ENCODE measurements around the gene HBE1. TPM values are rescaled to one million over a fixed set of nuclear protein-coding genes. Genes with fewer than 3 reads are reported as not detected.
"Not testable (repeated sequence)": the region's sequence is repeated elsewhere in the genome, so short reads cannot be mapped to it uniquely, and the experiment has no call there.

HBE1 gene
- total RNA-seq, 2 donors from 2014 or later: not detected

DNA sequence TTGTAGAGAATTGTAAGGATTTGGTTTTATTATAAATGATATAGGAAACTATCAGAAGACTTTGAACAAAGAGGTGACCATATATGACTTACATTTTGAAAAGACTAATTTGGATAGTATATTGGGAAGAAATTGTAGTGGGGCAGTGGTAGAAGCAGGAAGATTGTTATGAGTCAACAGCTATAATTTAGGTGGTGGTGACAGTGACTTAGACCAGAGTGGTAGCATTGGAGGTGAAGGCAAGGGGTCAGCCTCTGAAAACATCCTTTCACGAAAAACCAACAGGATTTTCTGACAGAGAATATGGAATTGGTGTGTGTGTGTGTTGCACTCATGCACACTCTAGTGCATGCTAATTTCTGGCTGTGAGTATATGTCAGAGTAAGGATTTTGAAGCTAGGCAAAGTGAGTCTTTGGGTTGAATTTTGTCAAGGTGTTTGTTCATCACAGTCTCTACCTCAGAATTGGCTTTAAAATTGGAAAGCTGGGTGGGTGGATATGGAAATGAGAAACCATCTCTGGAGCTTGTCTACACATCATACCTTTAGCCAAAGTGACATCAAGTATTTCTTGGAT is 8.2 kb upstream of the HBE1 start:
- Mint-ChIP-seq H3K27ac (no peak overlapping the region), H3K4me3 (no peak overlapping the region), H3K27me3 (no peaks in the 10 kb centered on the region), H3K36me3 (ENCODE audit: low read depth) (no peaks in the 10 kb centered on the region), H3K9me3 (no peaks in the 10 kb centered on the region), H3K4me1 (no peaks in the 10 kb centered on the region)
- ATAC-seq (replicated peaks): no peak

DNA sequence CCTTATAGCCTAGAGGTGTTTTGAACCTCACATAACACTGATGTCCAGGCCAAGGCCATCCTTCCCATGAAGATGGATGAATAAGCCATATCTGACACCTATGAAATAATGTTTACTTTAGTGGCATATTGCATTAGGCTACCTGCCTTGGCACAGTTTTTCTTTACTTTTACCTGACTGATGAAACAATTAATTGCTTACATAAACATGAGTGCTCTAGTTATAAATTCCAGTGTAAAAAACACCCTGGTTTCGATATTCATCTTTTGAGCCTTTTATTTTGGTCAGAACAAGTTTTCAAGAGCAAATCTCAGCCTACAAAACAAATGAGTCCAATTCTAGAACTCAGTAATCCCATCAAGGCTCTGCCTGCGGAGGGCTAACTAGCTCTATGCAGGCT is 7.0 kb upstream of the HBE1 start:
- Mint-ChIP-seq H3K9me3 (no peaks in the 10 kb centered on the region), H3K4me3 (no peak overlapping the region), H3K27me3 (no peaks in the 10 kb centered on the region), H3K4me1 (no peaks in the 10 kb centered on the region), H3K27ac (no peak overlapping the region), H3K36me3 (ENCODE audit: low read depth) (no peaks in the 10 kb centered on the region)
- no peak for ATAC-seq (replicated peaks)

DNA sequence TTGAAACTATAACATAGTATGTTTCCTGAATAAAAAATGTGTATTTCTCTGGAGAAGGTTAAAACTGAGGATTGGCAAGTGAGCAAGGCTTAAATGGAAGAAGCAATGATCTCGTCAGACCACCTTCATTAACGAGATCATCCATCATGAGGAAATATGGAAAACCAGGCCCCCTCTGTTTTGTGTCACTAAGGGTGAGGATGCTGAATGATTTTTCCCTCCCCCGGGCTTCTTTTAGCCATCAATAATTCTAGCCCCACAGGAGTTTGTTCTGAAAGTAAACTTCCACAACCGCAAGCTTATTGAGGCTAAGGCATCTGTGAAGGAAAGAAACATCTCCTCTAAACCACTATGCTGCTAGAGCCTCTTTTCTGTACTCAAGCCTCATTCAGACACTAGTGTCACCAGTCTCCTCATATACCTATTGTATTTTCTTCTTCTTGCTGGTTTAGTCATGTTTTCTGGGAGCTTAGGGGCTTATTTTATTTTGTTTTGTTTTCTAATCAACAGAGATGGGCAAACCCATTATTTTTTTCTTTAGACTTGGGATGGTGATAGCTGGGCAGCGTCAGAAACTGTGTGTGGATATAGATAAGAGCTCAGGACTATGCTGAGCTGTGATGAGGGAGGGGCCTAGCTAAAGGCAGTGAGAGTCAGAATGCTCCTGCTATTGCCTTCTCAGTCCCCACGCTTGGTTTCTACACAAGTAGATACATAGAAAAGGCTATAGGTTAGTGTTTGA is 5.8 kb upstream of the HBE1 start:
- H3K36me3 Mint-ChIP-seq (ENCODE audit: low read depth): no peaks in the 10 kb centered on the region
- H3K27me3 Mint-ChIP-seq: no peaks in the 10 kb centered on the region
- no peak overlapping the region for H3K4me3 Mint-ChIP-seq
- no peak for ATAC-seq (replicated peaks)
- no peaks in the 10 kb centered on the region for H3K4me1 Mint-ChIP-seq
- H3K27ac Mint-ChIP-seq: no peak overlapping the region
- H3K9me3 Mint-ChIP-seq: no peaks in the 10 kb centered on the region

DNA sequence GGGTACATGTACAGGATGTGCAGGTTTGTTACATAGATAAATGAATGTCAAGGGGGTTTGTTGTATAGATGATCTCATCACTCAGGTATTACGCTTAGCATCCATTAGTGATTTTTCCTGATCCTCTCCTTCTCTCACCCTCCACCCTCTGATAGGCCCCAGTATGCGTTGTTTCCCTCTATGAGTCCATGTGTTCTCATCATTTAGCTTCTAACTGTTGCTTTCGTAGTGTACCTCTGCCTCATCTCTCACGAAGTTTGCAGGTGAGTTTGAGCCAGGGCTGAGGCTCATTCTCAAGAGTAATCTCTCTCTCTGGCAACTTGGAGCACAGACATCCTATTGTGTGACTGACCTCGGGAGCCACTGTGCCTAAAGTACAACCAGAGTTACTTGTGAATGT is 4.7 kb upstream of the HBE1 start:
- H3K27me3 Mint-ChIP-seq: peaks cover 3% of the 10 kb centered on the region
- no peaks in the 10 kb centered on the region for H3K9me3 Mint-ChIP-seq
- no peaks in the 10 kb centered on the region for H3K4me1 Mint-ChIP-seq
- ATAC-seq (replicated peaks): no peak
- no peaks in the 10 kb centered on the region for H3K36me3 Mint-ChIP-seq (ENCODE audit: low read depth)
- H3K27ac Mint-ChIP-seq: no peak overlapping the region
- no peak overlapping the region for H3K4me3 Mint-ChIP-seq

DNA sequence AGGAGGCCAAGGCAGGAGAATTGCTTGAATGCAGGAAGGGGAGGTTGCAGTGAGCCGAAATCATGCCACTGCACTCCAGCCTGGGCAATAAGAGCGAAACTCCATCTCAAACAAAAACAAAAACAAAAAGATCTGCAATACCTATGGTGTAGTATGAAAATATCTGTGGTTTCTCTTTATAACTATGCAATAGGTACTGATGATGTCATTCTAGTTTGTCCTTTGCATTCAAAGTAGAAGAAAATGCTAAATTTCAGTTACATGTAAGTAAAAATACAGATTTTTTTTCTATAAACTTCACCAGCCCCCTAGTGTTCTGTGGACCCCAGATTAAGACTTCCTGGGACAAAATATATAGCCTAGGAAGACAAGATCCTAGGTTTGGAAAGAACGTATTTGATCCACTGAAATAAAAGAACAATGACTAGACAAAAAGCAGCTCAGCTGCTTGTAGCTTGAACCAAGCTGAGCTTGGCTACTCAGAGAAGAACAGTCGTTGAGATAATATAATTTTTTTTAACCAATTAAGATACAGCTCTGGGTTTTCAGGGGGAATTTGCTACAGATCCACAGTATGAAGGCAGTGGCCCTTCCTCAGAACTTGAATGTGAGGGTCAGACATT is 2.8 kb upstream of the HBE1 start:
- Mint-ChIP-seq H3K36me3 (ENCODE audit: low read depth) (no peaks in the 10 kb centered on the region), H3K4me1 (no peaks in the 10 kb centered on the region), H3K9me3 (no peaks in the 10 kb centered on the region), H3K27ac (no peak overlapping the region), H3K27me3 (peaks cover 3% of the 10 kb centered on the region), H3K4me3 (no peak overlapping the region)
- no peak for ATAC-seq (replicated peaks)

DNA sequence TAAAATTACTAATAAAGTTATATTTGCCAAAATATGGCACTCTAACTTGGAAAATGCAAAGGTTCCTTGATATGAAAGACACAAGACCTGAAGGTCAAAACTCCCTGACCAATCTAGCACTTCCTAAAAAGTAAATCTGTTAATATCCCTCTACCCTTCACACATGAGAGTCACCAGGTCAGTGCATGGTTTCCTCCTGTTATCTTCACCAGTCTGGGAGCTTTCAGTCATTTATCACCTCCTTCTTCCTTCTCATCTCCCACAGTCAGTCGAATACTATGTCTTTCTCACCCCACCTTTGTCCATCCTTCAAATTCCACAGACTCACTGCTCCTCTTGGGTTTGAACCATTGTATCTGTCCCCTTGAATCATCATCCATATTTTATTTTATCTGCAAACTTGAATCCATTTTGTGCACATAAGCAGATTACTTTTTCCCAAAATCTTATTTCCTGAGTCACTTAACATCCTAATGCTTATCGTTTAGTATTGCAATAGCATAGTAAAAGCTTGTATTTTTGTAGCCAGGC is 2.6 kb downstream of the HBE1 start:
- H3K4me1 Mint-ChIP-seq: no peaks in the 10 kb centered on the region
- no peak overlapping the region for H3K4me3 Mint-ChIP-seq
- peaks cover 3% of the 10 kb centered on the region for H3K27me3 Mint-ChIP-seq
- ATAC-seq (replicated peaks): no peak
- H3K27ac Mint-ChIP-seq: no peak overlapping the region
- no peaks in the 10 kb centered on the region for H3K36me3 Mint-ChIP-seq (ENCODE audit: low read depth)
- H3K9me3 Mint-ChIP-seq: no peaks in the 10 kb centered on the region

DNA sequence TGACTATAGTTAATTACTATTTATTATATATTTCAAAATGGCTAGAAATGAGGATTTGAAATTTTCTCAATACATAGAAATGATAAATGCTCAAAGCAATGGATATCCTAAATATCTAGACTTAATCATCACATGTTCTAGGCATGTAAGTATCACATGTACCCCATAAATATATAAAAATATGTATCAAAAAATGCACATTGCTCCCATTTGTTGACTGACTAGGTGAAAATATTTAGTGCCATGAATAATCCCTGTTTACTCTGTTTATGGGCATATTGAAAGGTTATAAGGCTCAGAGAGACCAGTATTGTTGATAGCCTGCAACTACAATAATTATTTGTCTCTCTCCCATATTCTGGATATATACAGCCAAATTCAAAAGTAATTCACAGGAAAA is 3.1 kb downstream of the HBE1 start:
- Mint-ChIP-seq H3K9me3 (no peaks in the 10 kb centered on the region), H3K27me3 (peaks cover 3% of the 10 kb centered on the region), H3K4me1 (no peaks in the 10 kb centered on the region), H3K36me3 (ENCODE audit: low read depth) (no peaks in the 10 kb centered on the region), H3K4me3 (no peak overlapping the region), H3K27ac (no peak overlapping the region)
- ATAC-seq (replicated peaks): no peak

DNA sequence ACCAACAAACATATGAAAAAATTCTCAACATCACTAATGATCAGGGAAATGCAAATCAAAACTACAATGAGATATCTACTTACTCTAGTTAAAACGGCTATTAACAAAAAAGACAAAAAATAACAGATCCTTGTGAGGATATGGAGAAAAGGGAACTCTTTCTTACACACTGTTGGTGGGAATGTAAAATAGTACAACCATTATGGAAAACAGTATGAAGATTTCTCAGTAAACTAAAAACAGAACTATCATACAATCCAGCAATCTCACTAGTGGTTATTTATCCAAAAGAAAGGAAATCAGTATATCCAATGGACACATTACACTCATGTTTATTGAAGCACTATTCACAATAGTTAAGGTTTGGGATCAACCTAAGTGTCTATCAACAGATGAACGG is 3.9 kb downstream of the HBE1 start:
- Mint-ChIP-seq H3K27me3 (peaks cover 3% of the 10 kb centered on the region), H3K9me3 (no peaks in the 10 kb centered on the region), H3K27ac (no peak overlapping the region), H3K4me3 (no peak overlapping the region), H3K36me3 (ENCODE audit: low read depth) (no peaks in the 10 kb centered on the region), H3K4me1 (no peaks in the 10 kb centered on the region)
- no peak for ATAC-seq (replicated peaks)

DNA sequence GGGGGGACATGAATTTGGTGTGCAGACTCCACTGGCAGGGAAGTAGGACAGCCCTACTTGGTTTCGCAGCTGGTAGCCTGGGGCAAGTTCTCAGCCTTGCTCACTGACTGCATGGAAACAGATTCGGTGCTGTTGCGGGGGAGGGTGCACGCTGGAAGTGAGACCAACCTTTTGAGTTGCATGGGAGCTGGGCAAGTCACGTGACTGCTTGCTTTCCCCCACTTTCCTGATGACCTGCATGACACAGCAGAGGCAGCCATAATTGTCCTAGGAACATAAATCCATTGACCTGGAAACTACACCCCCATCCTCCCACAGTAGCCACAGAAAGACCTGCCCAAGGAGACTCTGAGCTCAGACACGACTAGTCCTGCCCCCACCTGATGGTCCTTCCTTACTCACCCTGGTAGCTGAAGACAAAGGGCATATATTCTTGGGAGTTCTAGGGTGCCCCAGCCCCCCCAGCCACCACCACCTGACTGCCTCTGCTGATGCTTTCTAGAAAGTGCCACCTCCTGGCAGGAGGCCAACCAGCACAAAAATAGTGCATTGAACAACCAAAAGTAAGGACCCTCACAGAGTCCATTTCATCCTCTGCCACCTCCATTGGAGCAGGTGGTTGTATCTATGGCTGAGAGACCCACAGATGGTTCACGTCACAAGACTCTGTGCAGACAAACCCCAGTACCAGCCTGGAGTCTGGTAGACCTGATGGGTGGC is 11.0 kb downstream of the HBE1 start:
- no peaks in the 10 kb centered on the region for H3K9me3 Mint-ChIP-seq
- H3K27ac Mint-ChIP-seq: no peak overlapping the region
- H3K36me3 Mint-ChIP-seq (ENCODE audit: low read depth): no peaks in the 10 kb centered on the region
- peaks cover 7% of the 10 kb centered on the region for H3K27me3 Mint-ChIP-seq
- no peak overlapping the region for H3K4me3 Mint-ChIP-seq
- H3K4me1 Mint-ChIP-seq: no peaks in the 10 kb centered on the region
- ATAC-seq (replicated peaks): no peak

DNA sequence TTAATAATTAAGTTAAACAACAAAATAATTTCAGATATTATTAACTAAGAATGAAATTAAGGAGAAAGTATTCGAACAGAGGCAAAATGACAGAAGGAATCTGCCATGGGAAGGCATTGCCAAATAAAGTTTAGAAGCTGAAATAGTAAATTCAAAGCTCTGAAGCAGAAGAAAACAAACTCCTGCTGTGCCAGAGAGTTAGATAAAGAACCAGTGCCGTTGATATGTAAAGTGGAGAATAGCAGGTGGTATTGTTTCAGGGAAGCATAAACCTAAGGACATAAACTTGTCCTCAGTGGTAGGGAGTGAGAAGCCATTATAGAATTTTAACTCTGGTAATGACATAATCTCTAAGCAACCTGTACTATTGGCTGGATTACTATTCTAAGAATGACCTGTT is 12.4 kb downstream of the HBE1 start:
- no peaks in the 10 kb centered on the region for H3K4me1 Mint-ChIP-seq
- ATAC-seq (replicated peaks): no peak
- H3K36me3 Mint-ChIP-seq (ENCODE audit: low read depth): no peaks in the 10 kb centered on the region
- peaks cover 10% of the 10 kb centered on the region for H3K27me3 Mint-ChIP-seq
- no peak overlapping the region for H3K4me3 Mint-ChIP-seq
- no peak overlapping the region for H3K27ac Mint-ChIP-seq
- no peaks in the 10 kb centered on the region for H3K9me3 Mint-ChIP-seq

DNA sequence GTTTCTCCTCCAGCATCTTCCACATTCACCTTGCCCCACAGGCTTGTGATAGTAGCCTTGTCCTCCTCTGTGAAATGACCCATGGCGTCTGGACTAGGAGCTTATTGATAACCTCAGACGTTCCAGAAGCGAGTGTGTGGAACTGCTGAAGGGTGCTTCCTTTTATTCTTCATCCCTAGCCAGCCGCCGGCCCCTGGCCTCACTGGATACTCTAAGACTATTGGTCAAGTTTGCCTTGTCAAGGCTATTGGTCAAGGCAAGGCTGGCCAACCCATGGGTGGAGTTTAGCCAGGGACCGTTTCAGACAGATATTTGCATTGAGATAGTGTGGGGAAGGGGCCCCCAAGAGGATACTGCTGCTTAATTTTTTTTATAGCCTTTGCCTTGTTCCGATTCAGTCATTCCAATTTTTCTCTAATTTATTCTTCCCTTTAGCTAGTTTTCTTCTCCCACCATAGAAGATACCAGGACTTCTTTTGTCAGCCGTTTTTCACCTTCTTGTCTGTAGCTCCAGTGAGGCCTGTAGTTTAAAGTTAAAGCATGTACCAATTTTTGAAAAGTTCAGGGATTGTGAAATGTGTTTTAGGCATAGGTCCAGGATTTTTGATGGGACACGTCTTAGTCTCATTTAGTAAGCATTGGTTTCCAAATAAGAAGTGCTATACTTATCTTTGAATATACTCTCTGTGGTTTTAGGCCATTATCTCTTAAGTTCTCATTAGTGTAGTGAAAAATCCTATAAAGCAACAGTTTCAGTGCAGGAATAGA is 14.9 kb downstream of the HBE1 start, which contains the start of gene HBG2:
HBG2 (minus strand) TSS at position 136 of the 768 bp plus-strand sequence; CDS start at position 83, 53 bp downstream.
- H3K36me3 Mint-ChIP-seq (ENCODE audit: low read depth); H3K4me1 Mint-ChIP-seq; H3K9me3 Mint-ChIP-seq; ATAC-seq (replicated peaks); H3K4me3 Mint-ChIP-seq; H3K27ac Mint-ChIP-seq: not testable (repeated sequence)
- peaks cover 16% of the 10 kb centered on the region for H3K27me3 Mint-ChIP-seq

DNA sequence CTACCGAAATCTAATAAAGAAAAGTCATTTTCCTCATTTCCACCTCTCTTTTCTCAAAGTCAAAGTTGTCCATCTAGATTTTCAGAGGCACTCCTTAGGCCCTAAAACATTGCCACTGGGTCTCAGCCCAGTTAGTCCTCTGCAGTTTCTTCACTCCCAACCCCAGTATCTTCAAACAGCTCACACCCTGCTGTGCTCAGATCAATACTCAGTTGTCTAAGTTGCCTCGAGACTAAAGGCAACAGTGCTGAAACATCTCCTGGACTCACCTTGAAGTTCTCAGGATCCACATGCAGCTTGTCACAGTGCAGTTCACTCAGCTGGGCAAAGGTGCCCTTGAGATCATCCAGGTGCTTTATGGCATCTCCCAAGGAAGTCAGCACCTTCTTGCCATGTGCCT is 15.7 kb downstream of the HBE1 start:
- not testable (repeated sequence) for H3K4me3 Mint-ChIP-seq; H3K9me3 Mint-ChIP-seq; H3K27ac Mint-ChIP-seq; ATAC-seq (replicated peaks); H3K36me3 Mint-ChIP-seq (ENCODE audit: low read depth); H3K4me1 Mint-ChIP-seq
- peaks cover 16% of the 10 kb centered on the region for H3K27me3 Mint-ChIP-seq

DNA sequence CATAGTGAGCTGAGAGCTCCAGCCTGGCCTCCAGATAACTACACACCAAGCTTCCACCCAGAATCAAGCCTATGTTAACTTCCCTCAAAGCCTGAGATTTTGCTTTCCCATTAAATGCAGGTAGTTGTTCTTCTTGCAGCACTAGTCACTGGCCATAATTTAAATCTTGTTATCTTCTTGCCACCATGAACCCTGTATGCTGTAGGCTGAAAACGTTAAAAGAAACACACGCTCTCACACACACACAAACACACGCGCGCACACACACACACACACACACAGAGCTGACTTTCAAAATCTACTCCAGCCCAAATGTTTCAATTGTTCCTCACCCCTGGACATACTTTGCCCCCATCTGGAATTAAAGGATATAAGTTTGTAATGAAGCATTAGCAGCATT is 16.3 kb downstream of the HBE1 start:
- H3K27me3 Mint-ChIP-seq: peaks cover 16% of the 10 kb centered on the region
- not testable (repeated sequence) for H3K4me3 Mint-ChIP-seq; H3K27ac Mint-ChIP-seq; H3K36me3 Mint-ChIP-seq (ENCODE audit: low read depth); ATAC-seq (replicated peaks); H3K9me3 Mint-ChIP-seq; H3K4me1 Mint-ChIP-seq

DNA sequence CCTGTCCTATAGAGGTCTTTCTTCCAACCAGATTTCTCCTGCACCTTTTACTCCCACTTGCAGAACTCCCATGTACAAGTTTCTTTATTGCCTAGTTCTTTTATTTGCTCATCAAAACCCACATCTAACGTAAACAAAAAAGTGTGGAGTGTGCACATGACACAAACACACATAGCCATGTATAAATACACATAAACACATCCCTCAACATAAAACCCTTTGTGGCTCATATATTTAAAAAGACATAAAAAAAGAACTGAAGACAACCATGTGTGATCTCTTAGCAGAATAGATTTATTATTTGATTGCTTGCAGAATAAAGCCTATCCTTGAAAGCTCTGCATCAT is 16.9 kb downstream of the HBE1 start:
- Mint-ChIP-seq H3K27me3 (peaks cover 16% of the 10 kb centered on the region), H3K4me1 (no peaks in the 10 kb centered on the region), H3K36me3 (ENCODE audit: low read depth) (no peaks in the 10 kb centered on the region), H3K4me3 (no peak overlapping the region), H3K27ac (no peak overlapping the region), H3K9me3 (no peaks in the 10 kb centered on the region)
- no peak for ATAC-seq (replicated peaks)

Measured in activated T-helper 17 cell treated with anti-CD3 and anti-CD28 coated beads, Interleukin-2, amount 50 U/mL, for 72 hours (primary cell).